GM19023 (cell line): Measurements from ENCODE around the gene CYP2W1.
"Not testable (repeated sequence)": the region's sequence is repeated elsewhere in the genome, so short reads cannot be mapped to it uniquely, and the experiment has no call there.

Experiments used
- ATAC-seq: cut with Tn5 transposase; IDR thresholded peaks from one replicate; pipeline ENCODE4 v1.9.1; 2021; ENCODE audit warnings: mild to moderate bottlenecking, moderate library complexity; ENCODE audit not compliant: unreplicated experiment

The CYP2W1 gene

DNA sequence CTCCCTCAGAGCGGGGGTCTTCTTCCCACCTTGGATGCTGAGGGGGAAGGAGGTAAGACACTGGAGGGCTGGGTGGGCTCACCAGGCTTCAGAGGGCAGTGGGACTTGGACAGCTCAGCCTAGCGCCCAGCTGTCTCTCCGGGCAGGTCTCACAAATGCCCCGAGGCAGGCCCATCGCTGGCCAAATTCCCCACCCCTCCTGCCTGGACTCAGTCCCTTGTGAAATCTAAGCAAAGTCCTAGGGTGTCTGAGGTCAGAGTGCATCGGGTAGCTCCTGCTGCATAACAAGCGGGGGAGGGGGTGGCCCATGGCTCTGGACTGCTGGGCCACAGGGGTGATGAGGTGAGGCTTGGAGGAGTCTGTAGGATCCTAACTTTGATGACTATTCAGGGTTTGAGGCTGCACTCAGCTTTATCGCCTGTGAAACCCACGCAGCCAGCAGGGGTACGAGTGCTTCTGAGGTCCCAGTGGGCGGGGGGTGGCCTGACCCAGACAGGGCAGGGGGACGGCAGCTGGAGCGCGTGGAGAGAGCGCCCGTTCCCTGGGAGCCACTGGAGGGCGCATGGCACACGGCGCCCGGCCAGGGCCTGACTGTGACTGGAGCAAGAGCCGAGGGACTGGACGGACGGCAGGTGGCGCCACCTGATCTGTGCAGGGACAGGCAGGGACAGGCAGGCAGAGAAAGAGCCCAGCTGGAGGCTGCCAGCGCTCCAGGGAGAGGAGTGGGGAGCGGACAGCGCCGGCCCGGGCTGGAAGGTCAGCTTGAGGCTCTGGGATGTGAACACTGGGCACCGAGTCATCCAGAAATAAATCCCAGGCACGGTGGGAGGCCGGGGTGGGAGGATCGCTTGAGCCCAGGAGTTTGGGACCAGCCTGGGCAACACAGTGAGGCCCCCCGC, 10.0 kb downstream of the CYP2W1 start:
- peak; percentile 82 for ATAC-seq

DNA sequence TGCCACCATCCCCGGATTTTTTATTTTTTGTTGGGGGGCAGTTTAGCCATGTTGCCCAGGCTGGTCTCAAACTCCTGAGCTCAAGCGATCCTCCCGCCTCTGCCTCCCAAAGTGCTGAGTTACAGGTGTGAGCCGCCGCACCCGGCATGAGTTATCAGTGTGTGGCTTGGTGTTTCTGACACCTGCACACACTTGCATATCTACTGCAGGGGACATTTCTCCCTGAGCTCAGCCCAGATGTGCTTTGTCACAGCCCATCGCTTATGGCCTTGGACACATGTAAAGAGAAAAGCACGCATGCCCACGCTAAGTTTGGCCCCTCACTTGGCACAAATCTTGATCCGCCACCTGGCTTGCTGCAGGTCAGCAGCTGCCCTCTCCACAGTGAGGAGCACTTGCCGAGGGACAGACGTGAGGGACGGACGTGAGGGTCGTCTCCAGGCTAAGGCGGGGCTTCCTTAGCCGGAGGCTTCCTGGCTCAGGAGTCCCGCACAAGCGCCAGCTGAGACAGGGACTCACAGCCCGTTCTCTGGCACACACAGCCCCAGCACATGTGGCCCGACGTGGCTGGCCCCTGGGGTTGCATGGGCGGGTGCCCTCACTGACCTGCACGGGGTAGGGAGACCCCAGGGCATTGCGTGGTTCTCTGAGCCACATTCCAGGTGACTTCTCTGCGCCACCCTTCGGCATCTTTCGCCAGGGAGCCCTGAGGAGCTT, 11.8 kb downstream of the CYP2W1 start:
- ATAC-seq: no peak

DNA sequence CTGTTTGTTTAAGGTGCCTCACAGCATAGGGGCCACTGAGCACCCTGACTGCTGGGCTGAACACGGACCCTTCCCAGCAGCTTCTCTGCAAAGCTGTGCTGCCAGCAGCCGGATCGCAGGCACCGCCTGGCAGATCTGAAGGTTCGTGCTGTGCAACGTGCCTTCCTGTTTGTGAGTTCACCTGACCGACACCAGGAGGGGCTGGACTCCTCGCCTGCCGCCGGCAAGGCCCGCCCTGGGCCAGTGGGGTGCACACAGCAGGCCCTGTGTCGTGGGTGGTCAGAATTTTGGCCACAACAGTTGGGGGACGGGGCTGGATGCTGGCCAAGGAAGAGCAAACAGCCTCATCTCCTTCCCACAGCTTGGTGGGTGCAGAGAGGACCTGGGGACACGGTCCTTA, 12.6 kb downstream of the CYP2W1 start:
- no peak for ATAC-seq

DNA sequence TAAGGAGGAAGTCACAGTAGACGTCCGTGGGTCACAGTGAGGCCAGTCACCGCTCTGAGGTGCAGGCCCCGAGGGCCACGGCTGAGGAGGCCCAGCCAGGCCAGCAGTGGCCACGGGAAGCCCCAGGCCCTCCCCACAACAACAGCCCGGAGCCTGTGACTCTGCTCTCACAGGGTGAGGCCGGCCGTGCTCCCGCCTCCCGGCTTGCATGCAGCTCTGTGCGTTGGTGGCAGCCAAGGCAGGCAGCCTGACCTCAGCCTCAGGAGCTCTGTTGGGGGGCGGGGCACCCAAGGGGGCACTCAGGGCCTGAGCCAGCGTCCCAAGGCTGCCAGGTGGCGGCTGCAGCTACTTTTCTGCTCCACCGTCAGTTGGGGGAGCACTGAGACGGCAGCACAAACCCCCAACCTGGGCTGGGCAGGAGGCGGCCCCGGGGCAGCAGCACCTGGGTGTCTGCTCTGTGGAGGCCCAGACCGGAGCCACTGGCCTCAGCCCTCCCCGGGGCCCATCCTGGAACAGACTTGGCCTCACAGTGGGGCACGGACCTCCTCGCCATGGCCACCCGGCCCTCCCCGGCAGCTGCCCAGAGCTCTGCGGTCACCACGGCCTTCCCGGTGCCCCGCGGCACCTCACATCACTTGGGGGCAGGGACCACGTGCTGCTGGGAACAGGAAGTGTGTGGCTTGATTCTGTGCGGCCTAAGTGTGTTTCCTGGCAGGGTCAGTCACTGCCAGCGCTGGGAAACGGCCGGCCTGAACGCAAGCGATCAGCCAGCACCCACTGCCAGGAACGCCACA, 13.3 kb downstream of the CYP2W1 start:
- ATAC-seq: no peak

DNA sequence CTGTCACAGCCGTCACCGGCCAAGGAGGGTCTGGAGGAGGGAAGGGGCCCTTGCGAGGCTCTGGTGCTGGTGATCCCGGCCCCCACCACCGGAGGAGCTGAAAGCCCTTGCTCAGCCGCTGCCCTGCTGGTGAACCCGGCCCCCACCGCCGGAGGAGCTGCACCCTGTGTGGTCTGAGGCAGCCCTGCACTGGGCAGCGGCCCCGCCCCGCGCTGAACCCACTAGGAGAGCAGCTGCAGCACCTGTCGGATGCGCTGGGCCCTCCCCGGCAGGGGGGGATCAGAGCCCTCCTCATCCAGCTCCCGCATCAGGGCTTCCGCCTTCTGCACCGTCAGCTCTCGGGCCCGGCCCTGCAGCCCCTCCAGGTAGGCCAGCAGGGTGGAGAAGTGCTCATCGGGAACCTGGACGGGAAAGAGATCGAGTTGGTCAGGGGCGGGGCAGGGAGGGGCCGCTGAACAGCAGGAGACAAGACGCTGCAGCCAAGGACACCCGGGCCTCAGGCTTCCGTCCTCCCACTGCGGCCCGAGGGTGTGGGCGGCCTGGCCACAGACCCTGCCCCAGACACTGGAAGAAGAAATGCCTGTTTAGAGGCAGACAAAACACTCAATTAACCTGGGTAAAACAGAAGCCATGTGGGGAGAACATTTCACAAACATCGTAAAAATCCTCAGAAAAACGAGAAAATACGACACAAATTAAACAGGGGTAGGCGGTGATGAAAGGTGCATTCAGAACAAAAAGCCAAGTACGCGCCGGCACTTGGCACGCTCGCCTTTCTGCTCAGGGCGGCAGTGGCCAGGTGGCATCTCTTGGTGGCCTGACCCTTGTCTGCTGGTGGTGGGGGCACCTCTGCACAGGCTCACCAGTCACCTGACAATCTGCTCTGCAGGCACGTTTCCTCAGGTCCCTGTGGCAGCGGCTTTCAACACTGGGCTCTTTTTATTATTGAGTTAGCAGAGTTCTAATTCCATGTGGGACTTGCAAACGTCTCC, 14.7 kb downstream of the CYP2W1 start:
- ATAC-seq: no peak

DNA sequence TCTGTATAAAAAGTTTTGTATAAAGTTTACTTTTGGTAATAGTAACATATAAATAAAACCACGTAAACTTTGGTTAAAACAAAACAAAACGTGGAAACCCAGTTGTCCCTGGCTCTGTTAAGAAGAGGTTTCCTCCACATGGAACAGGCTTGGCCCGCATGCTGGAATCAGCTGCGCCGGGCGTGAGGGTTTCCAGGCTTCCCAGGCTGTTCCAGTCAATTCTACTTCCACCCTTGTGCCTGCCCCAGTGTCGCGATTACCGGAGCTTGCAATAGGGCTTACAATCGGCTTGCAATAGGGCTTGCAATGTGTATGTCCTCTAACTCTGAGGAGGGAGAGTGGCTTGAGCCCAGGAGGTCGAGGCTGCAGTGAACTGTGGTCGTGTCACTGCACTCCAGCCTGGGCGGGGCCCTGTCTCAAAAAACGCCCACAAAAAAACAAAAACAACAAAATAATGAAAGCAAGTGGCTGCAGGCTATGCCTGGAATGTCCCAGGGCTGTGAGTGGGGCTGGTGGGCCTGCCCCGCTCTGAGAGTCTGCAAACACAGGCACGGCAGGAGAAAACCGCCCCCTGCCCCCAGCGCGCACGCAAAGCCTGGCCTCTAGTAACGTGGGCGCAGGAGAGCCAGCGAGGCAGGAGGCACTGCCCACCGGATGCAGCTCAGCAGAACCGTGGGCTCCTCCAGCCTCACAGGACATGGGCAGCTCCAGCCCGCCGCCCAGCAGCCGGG, 16.3 kb downstream of the CYP2W1 start:
- ATAC-seq: no peak

DNA sequence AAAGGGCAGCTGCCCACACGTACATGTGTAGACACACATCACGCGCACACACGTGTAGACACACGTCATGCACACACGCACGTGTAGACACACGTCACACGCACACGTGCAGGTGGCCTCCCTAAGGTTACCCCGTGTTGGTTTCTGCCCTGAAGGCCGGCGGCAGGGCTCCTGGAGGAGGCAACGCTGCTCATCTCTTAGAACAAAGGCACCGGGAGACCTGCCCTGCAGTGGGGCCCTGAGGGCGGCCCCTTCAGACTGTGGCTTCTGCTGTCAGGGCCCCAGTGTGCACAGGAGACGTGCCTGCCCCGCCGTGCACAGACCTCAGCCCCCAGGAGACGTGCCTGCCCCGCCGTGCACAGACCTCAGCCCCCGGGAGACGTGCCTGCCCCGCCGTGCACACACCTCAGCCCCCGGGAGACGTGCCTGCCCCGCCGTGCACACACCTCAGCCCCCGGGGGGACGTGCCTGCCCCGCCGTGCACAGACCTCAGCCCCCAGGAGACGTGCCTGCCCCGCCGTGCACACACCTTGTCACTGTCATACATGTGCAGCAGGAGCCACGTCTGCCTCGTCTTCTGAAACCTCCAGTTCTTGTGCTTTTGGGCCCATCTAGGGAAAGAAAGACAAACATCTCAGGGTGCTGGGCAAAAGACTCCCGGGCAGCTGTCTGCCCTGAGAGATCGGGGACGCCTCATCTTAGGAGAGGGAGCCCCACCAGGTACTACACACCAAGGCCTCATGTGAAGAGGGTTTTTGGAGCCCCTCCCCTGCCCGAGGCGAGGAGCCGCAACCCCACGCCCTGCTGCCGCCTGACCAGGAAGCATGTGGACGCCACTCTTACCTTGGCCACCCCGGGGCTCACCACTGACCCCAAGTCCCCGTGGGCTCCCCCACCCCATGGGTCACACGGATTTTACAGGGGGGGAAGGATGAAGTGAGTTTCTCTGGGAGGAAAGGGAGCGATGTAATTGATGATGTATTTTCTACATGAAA, 17.3 kb downstream of the CYP2W1 start:
- peak; percentile 41 for ATAC-seq

DNA sequence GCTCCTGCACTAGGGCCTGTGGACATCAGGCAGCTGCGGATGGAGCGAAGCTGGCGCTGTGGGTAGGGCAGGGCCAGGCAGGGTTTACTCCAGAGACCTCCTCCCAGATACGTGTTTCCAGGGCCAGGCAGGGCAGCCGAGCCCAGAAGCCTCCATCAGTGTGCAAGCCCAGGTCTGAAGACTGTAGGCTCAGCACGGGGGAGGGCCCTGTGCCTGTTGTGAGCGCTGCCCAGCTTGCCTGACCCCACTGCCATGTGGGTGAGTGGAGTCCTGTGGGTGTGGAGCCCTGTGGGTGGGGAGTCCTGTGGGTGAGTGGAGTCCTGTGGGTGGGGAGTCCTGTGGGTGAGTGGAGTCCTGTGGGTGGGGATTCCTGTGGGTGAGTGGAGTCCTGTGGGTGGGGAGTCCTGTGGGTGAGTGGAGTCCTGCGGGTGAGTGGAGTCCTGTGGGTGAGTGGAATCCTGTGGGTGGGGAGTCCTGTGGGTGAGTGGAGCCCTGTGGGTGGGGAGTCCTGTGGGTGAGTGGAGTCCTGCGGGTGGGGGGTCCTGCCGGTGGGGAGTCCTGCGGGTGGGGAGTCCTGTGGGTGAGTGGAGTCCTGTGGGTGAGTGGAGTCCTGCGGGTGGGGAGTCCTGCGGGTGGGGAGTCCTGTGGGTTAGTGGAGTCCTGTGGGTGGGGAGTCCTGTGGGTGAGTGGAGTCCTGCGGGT, 18.2 kb downstream of the CYP2W1 start:
- not testable (repeated sequence) for ATAC-seq

DNA sequence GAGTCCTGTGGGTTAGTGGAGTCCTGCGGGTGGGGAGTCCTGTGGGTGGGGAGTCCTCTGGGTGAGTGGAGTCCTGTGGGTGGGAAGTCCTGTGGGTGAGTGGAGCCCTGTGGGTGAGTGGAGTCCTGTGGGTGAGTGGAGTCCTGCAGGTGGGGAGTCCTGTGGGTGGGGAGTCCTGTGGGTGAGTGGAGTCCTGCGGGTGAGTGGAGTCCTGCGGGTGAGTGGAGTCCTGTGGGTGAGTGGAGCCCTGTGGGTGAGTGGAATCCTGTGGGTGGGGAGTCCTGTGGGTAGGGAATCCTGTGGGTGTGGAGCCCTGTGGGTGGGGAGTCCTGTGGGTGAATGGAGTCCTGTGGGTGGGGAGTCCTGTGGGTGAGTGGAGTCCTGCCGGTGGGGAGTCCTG, 19.0 kb downstream of the CYP2W1 start:
- ATAC-seq: not testable (repeated sequence)

DNA sequence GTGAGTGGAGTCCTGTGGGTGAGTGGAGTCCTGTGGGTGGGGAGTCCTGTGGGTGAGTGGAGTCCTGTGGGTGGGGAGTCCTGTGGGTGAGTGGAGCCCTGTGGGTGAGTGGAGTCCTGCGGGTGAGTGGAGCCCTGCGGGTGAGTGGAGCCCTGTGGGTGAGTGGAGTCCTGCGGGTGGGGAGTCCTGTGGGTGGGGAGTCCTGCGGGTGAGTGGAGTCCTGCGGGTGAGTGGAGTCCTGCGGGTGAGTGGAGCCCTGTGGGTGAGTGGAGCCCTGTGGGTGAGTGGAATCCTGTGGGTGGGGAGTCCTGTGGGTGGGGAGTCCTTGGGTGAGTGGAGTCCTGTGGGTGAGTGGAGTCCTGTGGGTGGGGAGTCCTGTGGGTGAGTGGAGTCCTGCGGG, 19.5 kb downstream of the CYP2W1 start:
- ATAC-seq: not testable (repeated sequence)

DNA sequence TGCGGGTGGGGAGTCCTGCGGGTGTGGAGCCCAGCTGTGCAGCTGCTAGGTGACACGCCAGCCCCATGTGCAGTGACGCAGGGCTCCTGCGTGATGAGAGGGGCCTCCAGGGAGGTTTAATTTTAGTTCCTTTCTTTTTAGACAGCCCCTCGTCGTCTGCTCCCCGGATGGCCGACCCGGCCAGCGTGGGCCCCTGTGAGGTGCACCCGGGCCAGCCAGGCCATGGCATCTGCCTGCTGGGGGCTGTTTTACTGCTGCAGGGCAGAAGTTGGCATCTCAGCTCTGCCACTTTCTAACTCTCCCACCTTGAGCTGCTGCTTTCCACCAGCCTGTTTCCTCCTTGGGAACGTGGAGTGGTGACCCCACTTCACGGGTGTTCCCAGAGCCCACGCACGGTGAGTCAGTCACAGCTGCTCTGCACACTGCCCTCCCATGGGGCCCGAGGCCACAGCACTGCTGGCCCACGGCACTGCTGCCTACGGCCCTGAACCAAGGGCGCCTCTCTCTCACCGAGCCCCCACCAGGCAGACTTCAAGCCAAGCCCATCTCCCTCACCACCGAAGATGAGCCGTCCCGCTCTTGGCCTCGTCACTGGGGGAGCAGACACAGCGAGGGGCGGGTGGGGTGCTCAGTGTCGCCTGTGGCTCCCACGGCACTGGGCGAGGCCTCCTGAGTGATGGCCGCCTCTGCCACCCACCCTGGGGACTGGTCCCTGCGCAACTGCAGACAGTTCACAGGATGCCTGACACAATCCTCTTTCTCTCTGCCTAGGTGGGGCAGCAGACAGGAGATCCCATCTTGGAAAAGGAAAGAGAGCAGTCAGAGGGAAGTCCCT, 21.3 kb downstream of the CYP2W1 start:
- no peak for ATAC-seq

DNA sequence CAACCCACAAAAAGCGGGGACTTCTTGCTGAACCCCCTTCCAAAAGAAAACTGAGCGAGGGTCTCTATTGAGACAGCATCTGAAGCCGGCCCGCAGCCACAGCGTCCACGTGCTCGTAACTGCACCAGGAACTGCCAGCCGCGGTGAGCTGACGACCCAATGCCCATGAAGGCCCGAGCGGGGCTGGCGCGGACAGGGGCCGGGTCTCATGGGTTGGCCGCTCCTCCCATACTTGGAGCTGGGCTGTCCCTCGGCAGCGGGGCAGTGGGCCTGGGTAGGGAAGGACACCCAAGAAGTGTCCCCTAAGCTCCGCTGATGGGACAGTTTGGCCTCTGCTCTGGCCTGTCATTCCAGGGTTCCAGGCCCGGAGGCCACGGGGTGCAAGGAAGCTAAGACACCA, 22.3 kb downstream of the CYP2W1 start:
- ATAC-seq: no peak

DNA sequence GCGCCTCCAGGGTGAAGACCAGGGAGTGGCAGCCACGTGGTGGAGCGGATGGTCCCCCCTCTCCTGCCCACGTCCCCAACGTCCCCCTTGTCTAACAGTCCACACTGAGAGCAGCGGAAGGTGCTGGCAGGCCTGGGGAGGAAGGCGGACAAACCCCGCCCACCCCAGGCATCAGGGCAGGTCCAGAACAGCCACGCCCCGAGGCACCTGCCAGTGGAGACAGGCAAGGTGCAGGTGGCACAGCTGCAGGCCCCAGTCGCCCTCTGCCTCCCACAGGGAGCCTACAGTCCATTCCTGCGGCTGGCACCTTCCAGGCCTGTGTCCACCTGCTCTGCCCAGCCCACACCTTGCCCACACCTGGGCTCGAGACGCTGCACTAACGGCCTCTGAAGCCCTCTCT, 24.9 kb downstream of the CYP2W1 start:
- no peak for ATAC-seq

DNA sequence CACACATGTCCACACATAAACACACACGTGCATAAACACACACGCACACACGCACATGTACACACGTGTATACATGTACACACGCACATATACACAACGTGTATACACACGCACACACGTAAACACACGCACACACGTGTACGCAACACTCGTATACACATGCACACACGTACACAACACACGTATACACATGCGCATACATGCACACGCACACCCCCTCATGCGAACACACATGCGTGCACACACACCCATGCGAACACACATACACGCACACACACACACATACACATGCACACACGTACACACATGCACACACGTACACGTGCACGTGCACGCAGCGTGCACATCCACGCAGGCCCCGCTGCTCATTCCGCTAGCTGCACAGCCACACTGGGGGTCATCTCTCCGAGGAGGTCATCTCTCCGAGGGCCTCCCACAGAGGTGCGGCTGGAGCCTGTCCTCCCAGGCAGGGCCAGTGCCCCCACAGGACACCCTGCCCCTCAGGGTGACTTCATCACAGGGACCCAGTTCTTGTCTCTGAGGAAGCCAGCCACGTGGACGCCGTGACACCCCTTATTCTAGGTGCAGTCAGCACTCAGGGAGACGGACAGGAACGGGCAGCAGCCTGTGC, 25.9 kb downstream of the CYP2W1 start:
- no peak for ATAC-seq

DNA sequence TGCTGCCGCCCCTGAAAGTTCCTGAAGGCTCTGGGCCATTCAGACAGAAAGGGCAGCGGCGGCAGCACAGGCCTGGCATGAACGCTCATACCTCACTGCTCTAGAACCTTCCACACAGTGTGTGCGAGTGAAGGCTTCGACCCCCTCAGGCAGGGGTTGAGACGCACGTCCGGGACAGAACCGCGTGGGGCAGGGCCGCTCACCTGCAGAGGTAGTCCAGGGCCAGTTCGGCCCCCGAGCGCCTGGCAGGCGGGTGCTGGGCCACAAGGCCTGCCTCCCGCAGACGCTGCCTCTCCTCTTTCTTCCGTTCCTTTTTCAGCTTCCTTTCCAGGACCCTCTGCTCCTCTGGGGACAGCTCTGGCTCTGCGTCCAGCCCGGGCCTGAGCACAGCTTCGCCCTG, 26.8 kb downstream of the CYP2W1 start:
- ATAC-seq: no peak

DNA sequence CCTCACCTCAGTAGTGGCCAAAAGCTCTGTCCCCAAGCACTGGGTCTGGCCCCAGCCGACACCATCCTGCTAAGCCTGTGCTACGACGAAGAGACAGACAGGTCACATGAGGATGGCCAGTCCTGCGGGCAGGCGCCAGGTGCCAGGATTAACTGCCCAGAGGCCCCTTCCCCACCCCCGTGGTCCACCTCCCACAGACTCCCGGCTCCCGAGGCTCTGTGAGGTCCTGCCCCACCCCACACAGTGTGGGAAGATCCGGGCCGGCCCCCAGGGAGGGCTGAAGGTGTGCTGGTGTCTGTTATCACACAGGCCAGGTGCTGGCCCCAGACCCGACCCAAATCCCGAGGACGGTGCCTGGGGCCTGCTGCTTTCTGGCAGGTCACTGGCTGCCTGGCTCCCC, 27.2 kb downstream of the CYP2W1 start:
- ATAC-seq: no peak
